ENCODE results near the gene TLX2.

TLX2 gene

DNA sequence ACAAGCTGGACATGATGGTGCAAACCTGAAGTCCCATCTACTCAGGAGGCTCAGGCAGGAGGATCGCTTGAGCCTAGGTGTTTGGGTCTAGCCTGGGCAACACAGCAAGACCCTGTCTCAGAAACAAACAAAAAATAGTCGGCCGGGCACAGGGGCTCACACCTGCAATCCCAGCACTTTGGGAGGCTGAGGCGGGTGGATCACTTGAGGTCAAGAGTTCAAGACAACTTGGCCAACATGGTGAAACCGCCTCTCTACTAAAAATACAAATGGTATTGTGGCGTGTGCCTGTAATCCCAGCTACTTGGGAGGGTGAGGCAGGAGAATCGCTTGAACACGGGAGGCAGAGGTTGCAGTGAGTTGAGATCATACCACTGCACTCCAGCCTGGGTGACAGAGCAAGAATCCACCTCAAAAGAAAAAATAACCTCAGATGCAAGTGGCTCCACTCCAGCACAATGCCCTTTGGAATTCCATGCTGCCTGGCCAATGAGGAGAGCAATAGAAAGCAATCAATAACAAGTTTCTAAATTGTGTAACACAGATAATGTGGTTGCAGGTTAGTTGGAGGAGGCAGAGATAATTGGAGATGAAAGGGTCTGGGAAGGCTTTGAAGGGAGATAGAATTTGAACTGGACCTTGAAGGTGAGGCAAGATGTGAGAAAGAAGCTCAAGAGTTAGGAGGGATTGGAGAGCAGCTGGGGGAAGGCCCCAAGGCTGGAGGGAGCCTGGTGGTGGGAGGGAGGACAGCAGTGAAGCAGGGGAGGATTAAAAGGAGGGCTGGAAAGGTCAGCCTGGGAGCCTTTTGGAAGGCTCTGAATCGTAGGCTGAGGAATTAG, 25.4 kb upstream of the TLX2 start:
- DNase-seq (ENCODE audit: insufficient read length, low spot score) = no peak
- no peak for TF ChIP-seq POLR2A (IDR thresholded peaks at IDR 0.05; ENCODE audit: low read depth, low read length)
- FAIRE-seq = no peak

DNA sequence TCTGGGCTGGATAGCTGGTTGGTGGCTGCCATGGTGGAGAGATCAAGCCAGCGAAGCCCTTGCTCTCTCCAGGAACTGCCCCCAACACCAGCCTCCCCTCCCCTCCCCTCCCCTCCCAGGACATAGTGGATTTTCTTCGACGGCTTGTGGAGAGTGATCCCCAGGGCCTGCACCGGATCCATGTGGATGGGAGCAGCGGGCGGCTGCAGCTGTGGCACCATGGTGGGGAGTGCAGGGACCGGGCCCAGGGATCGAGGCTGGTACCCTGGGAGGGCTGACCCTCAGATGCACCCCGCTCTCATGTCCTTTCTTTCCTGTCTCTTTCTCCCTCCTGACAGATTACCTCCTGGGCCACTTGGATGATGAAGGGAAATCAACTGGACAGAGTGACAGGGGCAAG, 24.3 kb upstream of the TLX2 start:
- FAIRE-seq (no peak), DNase-seq (ENCODE audit: insufficient read length, low spot score) (no peak)
- no peak for TF ChIP-seq POLR2A (IDR thresholded peaks at IDR 0.05; ENCODE audit: low read depth, low read length)

DNA sequence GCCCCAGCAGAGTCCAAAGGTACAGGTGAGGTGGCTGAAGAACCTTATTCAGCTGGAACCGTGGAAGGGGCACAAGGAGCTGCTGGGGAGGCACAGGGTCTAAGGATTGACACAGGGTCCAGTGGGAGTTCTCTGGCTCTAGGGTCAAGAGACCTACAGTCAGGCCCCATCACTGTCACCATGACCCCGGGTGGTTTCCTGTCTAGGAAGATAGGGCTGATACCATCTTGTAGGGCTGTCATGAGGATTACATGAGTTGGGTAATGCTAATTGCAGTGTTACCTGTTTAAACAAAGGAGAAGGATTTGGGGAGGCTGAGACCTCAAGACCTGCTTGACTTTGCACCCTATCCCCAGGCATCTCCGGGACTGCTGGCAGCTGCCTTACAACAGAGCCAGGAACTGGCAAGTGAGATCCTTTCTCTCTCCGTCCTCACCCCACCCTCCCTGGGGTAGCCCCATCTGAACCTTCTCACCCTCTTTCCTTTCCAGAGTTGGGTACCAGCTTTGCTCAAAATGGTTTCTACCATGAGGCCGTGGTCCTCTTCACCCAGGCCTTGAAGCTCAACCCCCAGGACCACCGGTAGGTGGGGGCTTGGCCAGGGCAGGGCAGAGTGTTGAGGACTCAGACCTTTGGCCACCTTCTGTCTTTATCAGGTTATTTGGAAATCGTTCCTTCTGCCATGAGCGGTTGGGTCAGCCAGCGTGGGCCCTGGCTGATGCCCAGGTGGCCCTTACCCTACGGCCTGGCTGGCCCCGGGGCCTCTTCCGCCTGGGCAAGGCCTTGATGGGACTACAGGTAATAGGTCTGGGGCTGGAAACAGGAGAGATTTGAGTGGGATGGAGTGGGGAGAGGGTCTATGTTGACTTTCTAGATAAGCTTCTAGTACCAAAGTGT, 22.4 kb upstream of the TLX2 start:
- FAIRE-seq (no peak), DNase-seq (ENCODE audit: insufficient read length, low spot score) (no peak)
- TF ChIP-seq POLR2A (IDR thresholded peaks at IDR 0.05; ENCODE audit: low read depth, low read length) = no peak

DNA sequence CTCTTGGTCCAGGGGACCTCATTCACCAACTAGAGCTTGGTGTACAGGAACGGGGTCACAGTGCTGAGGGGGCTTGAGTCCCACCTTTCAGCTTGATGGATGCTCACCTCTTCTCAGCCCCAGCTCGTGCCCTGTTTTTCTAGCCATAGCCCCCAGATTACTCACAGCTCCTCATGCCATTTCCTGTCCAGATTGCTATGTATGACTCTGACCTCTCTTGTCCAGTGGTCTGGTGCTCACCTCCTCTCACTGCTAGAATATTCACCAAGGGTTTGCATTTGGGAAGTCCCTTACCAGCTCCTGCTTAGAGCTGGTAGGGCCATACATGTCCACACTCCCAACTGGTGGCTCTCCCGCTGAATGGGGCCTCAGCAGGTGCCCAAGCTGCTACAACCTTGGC, 20.7 kb upstream of the TLX2 start:
- FAIRE-seq (no peak), DNase-seq (ENCODE audit: insufficient read length, low spot score) (no peak)
- TF ChIP-seq POLR2A (IDR thresholded peaks at IDR 0.05; ENCODE audit: low read depth, low read length) = no peak

DNA sequence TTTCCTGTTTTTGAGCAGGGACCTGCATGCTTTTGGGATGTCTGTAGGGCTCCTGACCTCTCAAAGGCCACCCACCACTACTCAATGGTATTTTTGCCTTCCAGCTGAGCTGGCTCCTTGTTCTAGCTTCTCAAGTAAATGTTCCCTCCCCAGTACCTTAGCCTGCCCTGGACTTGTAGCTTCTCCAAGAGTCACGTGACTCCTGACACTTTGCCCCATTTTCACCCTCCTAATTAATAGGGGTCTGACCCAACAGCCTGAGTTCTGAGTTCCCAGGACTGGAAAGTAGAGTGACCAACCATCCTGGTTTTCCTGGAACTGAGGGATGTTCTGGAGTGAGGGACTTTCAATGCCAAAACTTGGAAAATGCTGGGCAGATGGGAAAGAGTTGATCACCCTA, 18.8 kb upstream of the TLX2 start:
- DNase-seq (ENCODE audit: insufficient read length, low spot score) = no peak
- no peak for TF ChIP-seq POLR2A (IDR thresholded peaks at IDR 0.05; ENCODE audit: low read depth, low read length)
- no peak for FAIRE-seq

DNA sequence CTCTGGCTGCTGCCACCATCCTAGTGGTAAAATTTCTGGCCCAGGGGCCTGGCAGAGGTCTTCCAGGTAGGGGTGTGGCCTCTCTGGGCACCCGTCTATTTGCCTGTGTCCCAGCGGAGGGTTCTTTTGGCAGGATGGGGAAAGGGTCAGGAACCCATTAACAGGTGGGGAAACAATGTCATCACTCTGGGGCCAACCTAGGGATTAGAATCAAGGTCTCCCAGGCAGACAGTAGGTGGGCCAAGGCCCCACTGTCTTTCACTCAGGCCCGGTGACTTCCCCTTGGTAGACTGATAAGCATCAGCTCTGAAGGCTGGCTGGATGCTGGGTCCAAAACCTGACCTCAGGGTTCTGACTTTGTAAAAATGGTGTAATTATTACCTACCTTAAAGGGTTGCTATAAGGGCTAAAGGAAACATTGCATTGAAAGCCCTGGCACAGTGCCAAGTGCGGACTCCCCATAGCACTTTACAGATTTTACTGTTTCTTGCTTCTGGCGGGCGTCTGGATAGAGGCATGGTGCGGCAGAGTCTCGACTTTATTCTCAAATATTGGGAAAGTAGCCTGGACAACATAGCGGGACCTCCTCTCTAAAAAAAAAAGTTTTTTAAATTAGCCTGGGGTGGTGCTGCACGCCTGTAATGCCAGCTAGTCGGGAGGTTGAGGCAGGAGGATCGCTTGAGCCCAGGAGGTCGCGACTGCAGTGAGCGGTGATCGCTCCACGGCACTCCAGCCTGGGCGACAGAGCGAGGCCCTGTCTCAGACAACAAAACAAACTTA, 17.1 kb upstream of the TLX2 start:
- TF ChIP-seq POLR2A (IDR thresholded peaks at IDR 0.05; ENCODE audit: low read depth, low read length) = no peak
- DNase-seq (ENCODE audit: insufficient read length, low spot score) (no peak), FAIRE-seq (no peak)

DNA sequence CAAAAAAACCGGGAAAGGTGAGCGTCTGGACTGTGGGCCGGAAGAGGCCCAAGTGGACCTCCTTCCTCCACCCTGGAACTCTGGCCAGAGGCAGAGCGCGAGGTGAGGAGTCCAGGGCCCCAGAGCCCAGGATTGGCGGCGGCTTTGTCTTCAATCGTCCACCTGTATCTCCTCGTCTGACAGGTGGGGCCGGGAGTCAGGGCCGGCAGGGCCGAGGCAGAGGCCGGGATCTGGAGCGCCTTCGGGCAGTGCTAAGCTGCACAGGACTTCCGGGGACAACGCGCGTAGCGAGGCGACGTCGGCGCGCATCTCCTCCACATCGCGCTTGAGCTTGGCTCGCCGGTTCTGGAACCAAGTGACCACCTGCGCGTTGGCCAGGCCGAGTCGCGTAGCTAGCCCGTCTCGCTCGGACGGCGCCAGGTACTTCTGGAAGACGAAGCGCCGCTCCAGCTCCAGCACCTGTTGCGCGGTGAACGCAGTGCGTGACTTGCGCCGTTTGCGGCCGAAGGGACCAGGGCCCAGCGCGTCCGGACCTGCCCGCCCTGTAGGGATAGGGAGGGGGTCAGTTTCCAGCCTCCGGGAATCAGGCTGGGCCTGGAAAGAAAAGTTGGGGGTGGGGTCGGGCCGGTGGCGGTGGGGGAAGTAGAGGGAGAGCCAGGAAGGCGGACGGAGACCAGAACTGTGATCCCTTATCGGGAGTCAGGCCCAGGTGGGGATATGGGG, 16.3 kb upstream of the TLX2 start:
- DNase-seq (ENCODE audit: insufficient read length, low spot score) = no peak
- no peak for FAIRE-seq

DNA sequence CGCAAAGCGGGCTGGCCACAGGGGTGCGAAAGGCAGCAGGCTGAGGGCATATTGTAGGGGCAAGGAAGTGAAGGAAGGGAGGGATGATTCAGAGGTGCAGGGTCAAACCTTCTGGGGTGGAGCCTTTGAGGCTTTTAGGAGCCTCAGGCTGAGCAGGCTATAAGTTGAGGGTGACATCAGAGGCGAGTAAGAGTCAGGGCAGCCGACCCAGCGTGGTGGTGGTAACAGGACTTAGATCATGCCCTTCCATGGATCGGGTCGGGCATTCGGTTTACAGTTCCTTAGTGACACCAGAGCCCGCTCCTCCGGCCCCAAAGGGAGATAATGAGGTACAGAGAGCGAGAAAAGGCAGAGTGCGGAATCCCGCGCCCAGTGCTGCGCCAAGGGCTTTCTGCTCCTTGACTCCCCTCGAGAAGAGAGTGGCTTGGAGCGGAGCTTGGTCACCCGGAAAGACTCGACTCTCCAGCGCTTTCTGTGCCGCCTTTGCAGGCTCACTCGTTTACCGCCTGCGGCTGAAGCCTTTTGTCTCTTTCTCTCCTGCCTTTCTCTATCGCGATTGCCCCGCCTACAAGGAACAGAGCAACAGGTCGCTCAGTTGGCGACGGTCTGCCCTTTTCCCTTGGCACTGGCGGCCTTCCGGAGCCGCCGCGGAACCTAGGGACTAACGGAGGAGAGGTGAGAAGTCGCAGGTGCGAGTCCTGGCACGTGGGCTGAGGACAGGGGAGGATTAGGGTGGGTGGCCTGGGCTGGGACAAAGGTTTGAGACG, 15.6 kb upstream of the TLX2 start:
- peak; percentile 75 for DNase-seq (ENCODE audit: insufficient read length, low spot score)
- no peak for FAIRE-seq
- no peak for TF ChIP-seq POLR2A (IDR thresholded peaks at IDR 0.05; ENCODE audit: low read depth, low read length)

More for the DNA sequence above, 16.3 kb upstream of the TLX2 start:
- no peak for TF ChIP-seq POLR2A (IDR thresholded peaks at IDR 0.05; ENCODE audit: low read depth, low read length)

DNA sequence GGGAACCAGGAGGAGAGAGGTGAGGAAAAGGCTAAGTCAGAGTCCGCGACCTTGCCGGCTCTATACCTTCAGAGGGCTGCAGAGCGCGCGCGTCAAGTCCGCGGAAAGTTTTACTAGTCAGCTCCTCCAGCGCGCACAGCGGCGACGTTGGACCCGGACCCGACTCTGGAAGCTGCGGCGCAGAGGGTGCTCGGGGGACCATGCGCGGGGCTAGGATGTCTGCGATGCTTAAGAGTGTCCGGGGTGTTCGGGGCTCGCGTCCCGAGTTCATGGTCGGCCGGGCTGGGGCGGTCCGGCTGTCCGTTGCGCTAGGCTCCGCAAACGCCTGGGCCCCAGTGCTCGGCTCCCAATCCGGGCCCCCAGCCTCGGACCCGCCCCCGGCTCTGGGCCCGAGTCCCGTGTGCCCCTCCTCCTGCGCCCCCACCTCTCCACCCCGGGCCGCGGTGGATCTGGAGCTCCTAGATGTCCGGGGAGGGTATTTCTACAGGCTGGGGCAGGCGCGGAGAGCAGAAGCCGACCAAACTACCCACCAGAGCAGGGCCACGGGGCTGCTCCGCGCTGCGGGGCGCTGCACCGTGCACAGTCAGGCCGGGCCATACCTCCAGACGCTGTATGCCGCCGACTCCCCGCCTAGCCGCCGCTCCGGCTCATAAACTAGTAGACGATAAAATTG, 14.8 kb upstream of the TLX2 start, which contains the start of gene LBX2:
Gene LBX2, minus strand, starts transcription at position 337 of the 673 bp plus-strand sequence. Its CDS starts 66 bp downstream, at position 271.
- DNase-seq (ENCODE audit: insufficient read length, low spot score) = no peak
- FAIRE-seq = no peak
- TF ChIP-seq POLR2A (IDR thresholded peaks at IDR 0.05; ENCODE audit: low read depth, low read length) = no peak

DNA sequence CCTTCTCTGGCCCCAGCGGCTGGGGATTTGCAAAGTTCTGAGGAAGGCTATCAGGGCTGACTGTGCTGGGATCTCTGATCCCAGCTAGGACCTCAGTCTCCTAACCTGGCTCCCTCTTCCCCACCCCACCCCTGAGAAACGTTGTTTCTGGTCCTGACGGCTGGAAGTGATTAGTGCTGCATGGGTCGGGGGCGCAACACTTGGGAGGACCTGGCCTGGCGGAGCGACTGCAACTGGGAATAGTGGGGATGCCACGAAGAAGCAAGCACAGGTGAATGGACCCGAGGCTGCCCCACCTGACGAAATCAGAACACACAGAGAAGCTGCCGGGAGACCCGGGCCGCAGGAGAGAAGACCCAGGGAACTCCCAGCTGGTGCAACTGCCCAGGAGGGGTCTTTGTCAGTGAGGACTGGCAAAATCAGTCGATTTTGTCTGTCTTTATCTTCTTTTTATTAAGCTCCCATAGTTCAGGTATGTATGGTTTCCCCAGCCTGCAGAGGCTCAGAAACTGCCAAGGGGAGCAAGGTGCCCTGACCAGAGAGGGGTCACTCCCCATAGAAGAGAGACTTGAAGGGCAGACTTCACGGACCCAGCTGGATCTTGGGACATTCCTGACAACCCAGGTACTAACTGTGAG, 14.2 kb upstream of the TLX2 start:
- no peak for FAIRE-seq
- TF ChIP-seq POLR2A (IDR thresholded peaks at IDR 0.05; ENCODE audit: low read depth, low read length) = no peak
- no peak for DNase-seq (ENCODE audit: insufficient read length, low spot score)

DNA sequence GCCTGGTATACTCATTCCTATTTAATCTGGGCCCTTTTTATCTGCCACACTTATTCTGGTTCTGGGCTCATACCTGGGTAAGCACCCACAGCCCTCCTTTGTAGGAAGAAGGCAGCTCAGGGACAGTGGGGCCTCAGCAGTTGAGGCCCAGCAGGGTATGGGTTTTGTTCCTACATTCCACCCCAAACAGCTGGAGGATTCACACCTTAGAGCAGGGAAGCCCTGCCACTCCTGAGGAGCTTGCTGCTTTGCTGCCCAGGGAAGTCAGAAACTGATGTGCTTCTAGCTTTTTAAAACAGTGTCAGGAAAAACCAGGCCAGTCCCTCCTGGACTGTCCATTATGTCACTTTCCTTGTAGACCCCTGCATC, 13.7 kb upstream of the TLX2 start:
- no peak for TF ChIP-seq POLR2A (IDR thresholded peaks at IDR 0.05; ENCODE audit: low read depth, low read length)
- no peak for FAIRE-seq
- no peak for DNase-seq (ENCODE audit: insufficient read length, low spot score)

All from H54 (cell line).